NCI-H345 (cell line): ENCODE results near the gene HSPA9.

Experiments
- DNase-seq: peaks from one replicate; lab custom pipeline; 2025; lab: John Stamatoyannopoulos, UW

Gene HSPA9

GRCh38 chr5:138595180-138595795 lies 20.1 kb upstream of the HSPA9 start:
- no peak for DNase-seq

GRCh38 chr5:138594305-138595058 lies 19.3 kb upstream of the HSPA9 start:
- DNase-seq = no peak

GRCh38 chr5:138588013-138588788 lies 13.0 kb upstream of the HSPA9 start:
- DNase-seq = no peak

- DNase-seq = no peak
Measured at GRCh38 chr5:138585157-138585556, 10.0 kb upstream of the HSPA9 start.

DNA sequence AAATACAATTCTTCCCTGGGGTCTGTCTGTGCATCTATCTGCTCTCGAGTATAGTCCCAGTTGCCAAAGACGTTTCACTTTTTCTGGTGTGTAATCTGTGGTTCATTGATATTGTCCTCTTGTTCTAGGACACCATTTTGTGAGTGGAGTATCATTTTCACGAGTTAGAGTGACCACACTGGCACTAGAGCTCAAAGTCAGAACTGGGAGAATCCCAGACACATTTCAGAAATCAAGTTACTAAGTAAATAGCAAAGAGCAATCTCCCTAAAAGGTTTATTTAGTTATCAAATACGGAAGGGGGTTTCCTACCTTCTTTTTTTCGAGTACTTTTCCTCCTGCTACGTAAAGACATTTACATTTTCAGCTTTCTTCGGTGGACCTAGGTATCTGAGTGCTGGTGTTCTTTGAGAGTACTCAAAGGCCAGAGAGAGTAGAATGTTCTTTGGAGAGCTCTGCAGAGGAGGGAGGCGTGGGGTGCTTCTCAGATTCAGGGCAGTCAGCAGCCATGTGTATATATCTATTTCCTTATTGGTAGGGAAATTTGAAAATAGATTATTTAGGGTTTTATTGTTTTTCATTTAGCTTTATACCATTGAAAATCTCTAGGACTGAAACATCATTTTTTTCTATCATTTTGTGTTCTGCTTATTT lies 8.9 kb upstream of the HSPA9 start:
- DNase-seq = no peak

- no peak for DNase-seq
Measured at GRCh38 chr5:138582959-138583358, 7.8 kb upstream of the HSPA9 start.

DNA sequence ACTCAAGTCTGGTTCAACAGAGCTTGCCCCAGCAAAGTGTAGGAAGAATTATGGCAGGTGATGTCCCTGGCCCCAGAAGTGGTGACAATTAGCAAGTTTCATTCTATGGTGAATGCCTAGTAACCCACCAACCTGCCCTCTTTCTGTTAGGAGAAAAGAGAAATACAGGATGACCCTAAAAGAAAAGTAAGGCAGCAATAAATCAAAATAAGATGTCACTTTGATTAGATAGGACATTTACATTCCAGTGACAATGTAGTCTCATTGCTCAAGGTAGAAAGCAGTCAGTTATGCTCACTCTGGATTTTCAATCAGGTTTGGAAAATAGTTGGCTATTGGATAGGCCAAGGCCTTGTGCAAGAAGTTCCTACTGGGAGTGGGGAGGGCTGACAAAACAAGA lies 5.6 kb upstream of the HSPA9 start:
- DNase-seq = no peak

GRCh38 chr5:138580001-138580400 lies 4.8 kb upstream of the HSPA9 start:
- no peak for DNase-seq

GRCh38 chr5:138579517-138579863 lies 4.3 kb upstream of the HSPA9 start:
- DNase-seq = no peak

- DNase-seq = no peak
Measured at GRCh38 chr5:138577452-138577851, 2.3 kb upstream of the HSPA9 start.

DNA sequence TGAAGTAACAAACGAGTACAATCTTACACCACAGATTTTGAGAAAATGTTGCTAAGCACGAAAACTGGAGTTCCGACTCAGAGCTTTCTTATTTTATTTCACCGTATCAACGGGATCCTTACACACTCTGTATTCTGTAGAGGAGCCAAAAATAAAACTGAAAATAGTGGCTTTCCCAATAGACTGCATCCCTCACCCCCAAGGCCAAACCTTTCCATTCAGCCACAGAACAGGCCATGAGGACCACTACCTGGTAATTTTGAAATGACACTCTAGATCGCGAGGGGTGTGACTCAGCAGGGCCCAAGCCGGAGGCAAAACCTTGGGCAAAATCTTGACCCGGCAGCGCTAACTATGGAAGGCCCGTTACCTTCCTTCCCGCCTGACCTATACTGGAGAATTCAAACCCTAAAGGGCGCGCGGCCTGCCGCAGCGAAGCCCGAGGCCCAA lies 432 bp downstream of the HSPA9 start:
- no peak for DNase-seq

DNA sequence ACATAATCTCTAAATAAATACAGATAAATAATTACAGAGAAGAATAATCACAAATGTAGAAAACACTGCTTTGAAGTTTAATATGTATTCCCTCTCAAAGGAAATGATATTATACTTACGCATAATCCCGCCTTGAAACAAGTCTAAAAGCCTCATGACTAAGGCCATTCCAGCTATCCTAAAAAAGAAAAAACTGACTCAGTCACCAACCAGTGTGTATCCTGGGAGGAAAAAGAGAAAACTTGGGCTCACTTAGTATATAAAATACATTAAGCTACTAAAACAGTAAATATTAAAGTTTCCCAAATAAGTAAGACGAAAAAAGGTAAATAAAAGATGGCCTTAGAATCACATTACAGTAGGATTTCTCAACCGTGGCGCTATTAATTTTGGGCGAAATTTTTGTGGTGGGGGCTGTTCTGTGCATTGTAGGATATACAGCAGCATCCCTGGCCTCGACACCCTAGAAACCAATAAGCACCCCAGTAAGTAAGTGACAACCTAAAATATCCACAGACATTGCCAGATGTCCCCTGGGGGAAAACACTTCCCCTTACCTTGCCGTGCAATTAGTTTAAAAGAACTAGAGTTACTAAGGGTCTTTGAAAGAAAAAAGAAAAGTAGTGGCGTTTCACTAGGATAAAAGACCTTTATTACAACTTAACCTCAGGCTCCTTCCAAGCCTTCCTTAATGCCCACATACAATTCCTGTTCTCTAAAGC lies 1.1 kb downstream of the HSPA9 start:
- DNase-seq = no peak

- DNase-seq = no peak
Measured at GRCh38 chr5:138573223-138573622, 2.0 kb downstream of the HSPA9 start.

GRCh38 chr5:138570871-138571270 lies 4.3 kb downstream of the HSPA9 start:
- DNase-seq = no peak

DNA sequence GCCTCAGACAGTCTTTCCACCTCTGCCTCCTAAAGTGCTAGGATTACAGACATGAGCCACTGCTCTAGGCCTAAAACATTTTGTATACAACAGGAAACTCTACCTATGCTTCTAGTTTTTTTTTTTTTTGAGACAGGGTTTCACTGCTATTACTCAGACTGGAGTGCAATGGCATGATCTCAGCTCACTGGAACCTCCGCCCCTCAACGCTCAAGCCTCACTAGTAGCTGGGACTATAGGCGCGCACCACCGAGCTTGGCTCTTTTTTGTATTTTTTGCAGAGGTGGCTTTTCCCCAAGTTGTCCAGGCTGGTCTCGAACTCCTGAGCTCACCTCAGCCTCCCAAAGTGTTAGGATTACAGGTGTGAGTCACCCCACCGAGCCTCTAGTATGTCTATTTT lies 5.4 kb downstream of the HSPA9 start:
- no peak for DNase-seq

GRCh38 chr5:138568061-138568824 lies 7.0 kb downstream of the HSPA9 start:
- DNase-seq = no peak

DNA sequence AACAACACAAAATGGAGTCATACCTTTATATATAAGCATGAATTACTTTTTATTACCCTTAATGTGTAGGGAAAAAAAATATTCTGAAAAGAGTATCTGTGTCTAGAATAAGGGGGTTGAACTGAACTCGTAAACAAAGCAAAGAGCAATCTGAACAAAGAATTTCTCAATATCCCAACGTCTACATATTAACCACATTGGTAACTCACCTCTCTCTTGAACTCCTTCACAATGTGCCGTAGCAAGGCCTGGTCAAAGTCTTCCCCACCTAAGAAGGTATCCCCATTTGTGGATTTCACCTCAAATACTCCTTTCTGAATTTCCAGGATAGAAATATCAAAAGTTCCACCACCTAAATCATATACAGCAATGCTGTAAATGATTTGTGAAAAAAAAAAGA lies 8.4 kb downstream of the HSPA9 start:
- no peak for DNase-seq

DNA sequence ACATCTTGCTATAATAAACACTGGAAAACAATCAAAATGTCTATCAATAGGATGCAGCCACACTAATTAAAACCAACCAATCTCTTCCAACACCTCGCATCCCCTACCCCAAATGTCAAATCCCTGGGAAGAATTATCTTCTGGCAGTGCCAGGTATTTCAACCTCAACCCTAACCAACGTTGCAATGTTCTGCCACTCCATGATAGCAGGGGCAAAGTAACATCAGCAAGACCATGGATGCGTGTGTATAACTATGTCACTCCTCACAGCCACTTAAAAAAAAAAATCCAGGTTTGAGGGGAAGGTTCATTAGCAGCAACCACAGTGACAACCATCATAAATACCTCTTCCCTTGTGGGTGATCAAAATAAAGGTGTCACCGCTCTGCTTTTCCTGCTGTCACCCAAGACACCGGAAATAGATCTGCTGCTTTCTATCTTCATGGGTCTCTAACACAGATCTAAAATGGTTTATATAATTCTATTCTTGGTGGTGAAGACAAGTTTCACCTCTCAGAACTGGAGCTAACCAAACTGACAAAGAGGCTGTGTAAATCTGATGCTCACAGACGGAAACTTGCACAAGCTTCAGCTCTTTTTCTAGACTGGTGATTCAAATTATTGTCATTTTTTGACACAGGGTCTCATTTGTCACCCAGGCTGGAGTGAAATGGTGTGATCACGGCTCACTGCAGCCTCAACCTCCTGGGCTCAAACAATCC lies 9.9 kb downstream of the HSPA9 start:
- no peak for DNase-seq

DNA sequence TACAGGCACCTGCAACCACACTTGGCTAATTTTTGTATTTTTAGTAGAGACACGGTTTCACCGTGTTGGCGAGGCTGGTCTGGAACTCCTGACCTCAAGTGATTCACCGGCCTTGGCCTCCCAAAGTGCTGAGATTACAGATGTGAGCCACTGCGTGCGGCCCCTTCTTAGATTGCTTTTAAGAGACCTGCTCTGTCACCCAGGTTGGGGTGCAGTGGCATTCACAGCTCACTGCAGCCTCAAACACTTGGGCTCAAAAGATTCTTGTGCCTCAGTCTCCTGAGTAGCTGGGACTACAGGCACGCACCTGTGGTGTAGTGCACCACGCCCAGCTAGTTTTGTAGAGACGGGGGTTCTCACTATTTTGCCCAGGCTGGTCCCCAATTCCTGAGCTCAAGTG lies 11.0 kb downstream of the HSPA9 start:
- DNase-seq = no peak

- no peak for DNase-seq
Measured at GRCh38 chr5:138563340-138564118, 11.7 kb downstream of the HSPA9 start.
